22Rv1 (cell line): ENCODE measurements around the gene WDFY1.

ENCODE experiments used
- ZFX ChIP-seq: fragments of 450-650 bp; IDR thresholded peaks from 2 replicates; pipeline ENCODE4 v1.6.1; 2017; ENCODE audit warnings: antibody characterized with exemption, borderline replicate concordance
- TF ChIP-seq, protein P1 (sequence below): fragments of 450-650 bp; IDR thresholded peaks from 2 replicates; pipeline ENCODE4 v1.5.1; 2017; ENCODE audit warnings: mild to moderate bottlenecking

DNA sequence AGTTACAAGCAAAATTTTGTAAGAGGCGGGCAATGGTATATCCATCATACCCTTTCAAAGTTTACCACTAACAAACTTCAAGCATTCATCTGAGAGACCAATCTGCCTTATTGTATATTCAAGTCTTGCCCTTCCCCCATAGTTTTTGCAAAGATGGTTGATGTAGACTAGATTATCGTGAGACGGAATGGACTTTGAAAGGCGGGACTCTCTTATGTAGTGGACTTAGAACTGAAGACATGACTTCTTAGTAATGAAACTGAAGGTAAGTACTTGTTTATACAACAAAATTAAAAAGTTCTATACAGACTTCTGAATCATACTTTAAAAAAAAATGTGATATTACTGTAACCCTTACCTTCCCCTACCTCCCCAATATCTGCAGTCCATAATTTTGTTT, 118.1 kb downstream of the WDFY1 start:
- TF ChIP-seq, protein P1, sequence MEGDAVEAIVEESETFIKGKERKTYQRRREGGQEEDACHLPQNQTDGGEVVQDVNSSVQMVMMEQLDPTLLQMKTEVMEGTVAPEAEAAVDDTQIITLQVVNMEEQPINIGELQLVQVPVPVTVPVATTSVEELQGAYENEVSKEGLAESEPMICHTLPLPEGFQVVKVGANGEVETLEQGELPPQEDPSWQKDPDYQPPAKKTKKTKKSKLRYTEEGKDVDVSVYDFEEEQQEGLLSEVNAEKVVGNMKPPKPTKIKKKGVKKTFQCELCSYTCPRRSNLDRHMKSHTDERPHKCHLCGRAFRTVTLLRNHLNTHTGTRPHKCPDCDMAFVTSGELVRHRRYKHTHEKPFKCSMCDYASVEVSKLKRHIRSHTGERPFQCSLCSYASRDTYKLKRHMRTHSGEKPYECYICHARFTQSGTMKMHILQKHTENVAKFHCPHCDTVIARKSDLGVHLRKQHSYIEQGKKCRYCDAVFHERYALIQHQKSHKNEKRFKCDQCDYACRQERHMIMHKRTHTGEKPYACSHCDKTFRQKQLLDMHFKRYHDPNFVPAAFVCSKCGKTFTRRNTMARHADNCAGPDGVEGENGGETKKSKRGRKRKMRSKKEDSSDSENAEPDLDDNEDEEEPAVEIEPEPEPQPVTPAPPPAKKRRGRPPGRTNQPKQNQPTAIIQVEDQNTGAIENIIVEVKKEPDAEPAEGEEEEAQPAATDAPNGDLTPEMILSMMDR: no peak
- TF ChIP-seq ZFX: no peak
